HG03575 (cell line): ENCODE results near the gene ACOXL.
"Not testable (repeated sequence)": the region's sequence is repeated elsewhere in the genome, so short reads cannot be mapped to it uniquely, and the experiment has no call there.

ENCODE experiments used
- ATAC-seq: cut with Tn5 transposase; IDR thresholded peaks from one replicate; pipeline ENCODE4 v1.9.1; 2021; ENCODE audit not compliant: unreplicated experiment, insufficient number of reproducible peaks, low FRiP score; ENCODE audit errors: extremely low read depth

ACOXL gene

DNA sequence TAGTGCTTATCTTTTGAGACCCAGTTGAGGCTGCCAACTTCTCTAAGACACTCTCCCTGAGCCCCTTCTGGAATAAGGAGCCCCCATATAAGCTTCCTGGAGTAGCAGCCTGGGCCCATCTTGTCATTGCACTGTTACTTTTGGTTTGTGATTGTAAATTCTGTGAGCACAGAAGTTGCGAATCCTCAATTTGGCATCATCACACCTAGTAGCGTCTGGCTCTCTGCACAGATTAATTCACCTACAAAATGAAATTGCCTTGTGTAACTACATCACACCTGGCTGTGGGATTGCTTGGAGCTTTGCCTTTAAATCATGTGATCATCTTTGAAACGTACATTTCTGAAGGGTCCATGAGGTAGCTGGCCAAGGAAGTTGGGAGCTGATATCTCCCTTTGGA is 195.2 kb downstream of the ACOXL start:
- ATAC-seq: no peak

DNA sequence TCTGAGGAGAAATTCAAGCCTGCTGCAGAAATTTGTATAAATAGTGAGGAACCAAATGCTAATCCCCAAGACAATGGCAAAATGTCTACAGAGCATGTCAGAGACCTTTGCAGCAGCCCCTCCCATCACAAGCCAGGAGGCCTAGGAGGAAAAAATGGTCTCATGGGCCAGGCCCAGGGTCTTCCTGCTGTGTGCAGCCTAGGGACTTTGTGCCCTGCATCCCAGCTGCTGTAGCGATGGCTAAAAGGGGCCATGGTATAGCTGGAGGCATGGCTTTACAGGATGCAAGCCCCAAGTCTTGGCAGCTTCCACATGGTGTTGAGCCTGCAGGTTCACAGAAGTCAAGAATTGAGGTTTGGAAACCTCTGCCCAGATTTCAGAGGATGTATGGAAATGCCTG is 197.2 kb downstream of the ACOXL start:
- no peak for ATAC-seq

DNA sequence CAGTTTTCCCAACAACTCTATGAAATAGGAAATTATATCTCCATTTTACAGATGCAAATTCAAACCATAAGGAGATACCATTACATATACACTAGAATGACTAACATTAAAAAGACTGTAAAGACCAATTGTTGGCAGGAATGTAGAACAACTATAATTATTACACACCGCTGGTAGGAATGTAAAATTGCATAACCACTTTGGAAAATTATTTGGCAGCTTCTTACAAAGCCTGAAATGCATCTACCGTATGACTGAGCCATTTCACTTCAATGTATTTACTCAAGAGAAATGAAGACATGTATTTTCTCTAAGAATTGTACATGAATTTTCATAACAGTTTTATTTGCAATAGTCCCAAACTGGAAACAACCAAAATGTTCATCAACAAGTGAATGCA is 199.3 kb downstream of the ACOXL start:
- ATAC-seq: no peak

- no peak for ATAC-seq
These were observed 201.0 kb downstream of the ACOXL start for GRCh38 chr2:110933420-110933819.

GRCh38 chr2:110934948-110935347 is 202.6 kb downstream of the ACOXL start:
- no peak for ATAC-seq

- no peak for ATAC-seq
These were observed 208.1 kb downstream of the ACOXL start for GRCh38 chr2:110940376-110940910.

- ATAC-seq: no peak
These were observed 208.9 kb downstream of the ACOXL start for GRCh38 chr2:110941226-110941625.

- no peak for ATAC-seq
These were observed 210.8 kb downstream of the ACOXL start for GRCh38 chr2:110943070-110943634.

GRCh38 chr2:110946902-110947301 is 214.5 kb downstream of the ACOXL start:
- ATAC-seq: no peak

- no peak for ATAC-seq
These were observed 215.8 kb downstream of the ACOXL start for GRCh38 chr2:110948027-110948674.

- ATAC-seq: no peak
These were observed 217.9 kb downstream of the ACOXL start for GRCh38 chr2:110950281-110950680.

GRCh38 chr2:110955045-110955444 is 222.7 kb downstream of the ACOXL start:
- ATAC-seq: no peak

GRCh38 chr2:110955556-110955955 is 223.2 kb downstream of the ACOXL start:
- no peak for ATAC-seq

DNA sequence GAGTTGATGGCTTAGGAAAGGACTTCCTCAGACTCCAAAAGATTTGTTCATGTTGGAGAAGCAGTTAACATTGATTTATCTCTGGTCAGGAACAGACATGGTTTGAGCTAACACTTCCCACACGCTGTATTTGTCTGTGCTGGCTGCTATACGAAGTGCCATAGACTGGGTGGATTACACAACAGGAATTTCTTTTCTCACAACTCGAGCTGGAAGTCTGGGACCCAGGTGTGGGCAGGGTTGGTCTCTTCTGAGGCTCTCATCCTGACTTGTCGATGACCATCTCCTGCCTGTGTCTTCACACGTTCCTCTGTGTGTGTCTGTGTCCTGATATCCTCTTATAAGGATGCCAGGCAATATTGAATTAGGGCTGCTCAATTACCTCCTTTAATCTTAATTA is 224.9 kb downstream of the ACOXL start:
- ATAC-seq: no peak

DNA sequence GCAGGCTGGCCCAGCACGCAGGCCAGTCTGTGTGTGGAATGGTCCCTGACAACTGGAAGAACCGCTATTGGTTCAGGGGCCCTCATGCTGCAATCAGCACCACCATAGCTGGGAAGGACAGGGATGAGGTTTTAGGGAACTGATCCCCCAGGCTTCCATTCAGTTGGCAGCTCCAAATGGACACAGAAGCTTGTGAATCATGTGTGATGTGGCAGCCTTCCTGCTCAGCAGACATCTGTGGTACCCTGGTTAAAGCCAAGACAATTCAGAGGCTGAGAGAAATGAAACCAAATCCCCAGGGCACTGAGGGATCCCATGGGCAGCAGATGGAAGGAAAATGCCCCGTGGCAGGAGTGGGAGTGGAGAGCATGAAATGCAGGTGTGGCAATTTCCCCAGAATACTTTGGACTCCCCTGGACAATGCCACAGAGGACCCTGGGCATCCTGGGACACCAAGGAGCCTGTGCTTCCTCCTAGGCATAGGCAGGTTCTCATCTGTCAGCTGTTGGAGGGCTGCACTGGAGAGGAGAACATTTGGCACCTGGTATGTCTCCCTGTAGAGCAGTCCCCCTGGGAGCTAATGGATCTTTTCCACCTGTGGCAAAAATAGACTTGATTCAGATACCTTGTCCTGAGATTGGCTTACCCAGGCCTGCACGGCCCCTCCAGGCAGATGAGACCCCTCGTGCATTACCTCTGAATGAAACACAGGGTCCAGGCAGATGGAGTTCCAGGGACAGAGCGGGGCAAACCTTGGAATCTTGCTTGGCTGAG is 226.2 kb downstream of the ACOXL start:
- no peak for ATAC-seq

DNA sequence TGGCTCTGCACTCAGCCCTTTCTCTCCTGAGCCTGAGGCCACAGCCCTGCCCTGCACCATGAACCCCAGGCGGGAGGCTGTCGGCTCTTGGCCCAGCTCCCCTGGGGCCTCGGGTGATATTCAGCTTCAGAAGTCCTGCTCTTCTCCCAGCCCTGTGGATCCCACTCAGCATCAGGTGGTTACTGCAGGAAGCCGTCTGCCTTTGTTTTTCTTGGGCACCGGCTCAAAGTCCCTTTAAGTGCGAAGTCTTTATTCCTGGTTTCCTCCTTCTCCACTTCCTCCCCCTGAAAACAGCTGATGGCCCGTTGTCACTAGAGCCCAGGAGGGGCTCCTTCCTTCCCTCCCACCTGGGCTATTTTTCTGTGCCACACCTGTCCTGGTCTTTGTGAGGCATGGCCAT is 226.8 kb downstream of the ACOXL start:
- ATAC-seq: no peak

- ATAC-seq: no peak
These were observed 227.9 kb downstream of the ACOXL start for GRCh38 chr2:110960281-110960680.

DNA sequence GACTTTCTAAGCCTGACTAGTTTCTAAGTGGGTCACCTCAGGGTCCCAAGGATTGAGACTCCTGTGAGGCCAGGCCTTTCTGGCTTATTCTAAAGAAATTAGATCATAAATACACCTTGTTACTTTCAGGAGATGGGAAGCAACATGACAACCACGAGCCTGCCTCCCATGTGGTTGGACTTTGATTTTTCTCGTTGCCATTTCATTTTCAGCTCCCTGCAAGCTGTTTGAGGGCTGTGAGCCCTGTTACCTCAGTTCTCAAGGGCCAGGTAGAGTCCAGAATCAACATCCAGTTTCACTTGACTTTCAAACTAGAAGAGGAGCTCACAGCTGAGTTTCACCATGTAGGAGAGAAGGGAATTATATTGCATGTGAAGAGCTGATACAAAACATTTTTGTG is 228.6 kb downstream of the ACOXL start:
- no peak for ATAC-seq

GRCh38 chr2:110961643-110962042 is 229.3 kb downstream of the ACOXL start:
- not testable (repeated sequence) for ATAC-seq

DNA sequence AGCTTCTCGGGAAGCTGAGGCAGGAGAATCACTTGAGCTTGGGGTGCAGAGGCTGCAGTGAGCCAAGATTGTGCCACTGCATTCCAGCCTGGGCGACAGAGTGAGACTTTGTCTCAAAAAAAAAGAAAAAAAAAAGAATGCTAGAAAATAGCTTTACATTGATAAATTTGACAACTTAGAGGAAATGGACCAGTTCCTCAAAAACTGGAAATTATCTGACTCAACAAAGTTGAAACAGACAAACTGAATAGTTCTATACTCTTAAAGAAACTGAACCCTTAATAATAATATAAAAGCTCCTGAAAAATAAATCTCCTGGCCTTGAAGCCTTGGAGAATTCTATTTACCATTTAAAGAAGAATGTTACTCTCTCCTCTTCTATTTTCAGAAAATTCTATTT is 237.3 kb downstream of the ACOXL start:
- ATAC-seq: no peak
